PFSK-1 (cell line): Measurements from ENCODE around the gene IGFBP4.

Source experiments
- FOXP2 ChIP-seq: optimal IDR thresholded peaks from 2 replicates; pipeline ENCODE3; 2011; ENCODE audit warnings: borderline replicate concordance, control low read depth, inconsistent platforms; ENCODE audit not compliant: insufficient read depth; ENCODE audit errors: extremely low read length, extremely low read depth
- POLR2AphosphoS5 ChIP-seq: IDR thresholded peaks from 2 replicates; pipeline ENCODE4 v1.6.1; 2012; ENCODE audit warnings: low read depth, mild to moderate bottlenecking, control low read depth, low read length, moderate library complexity
- SIN3A ChIP-seq: IDR thresholded peaks from 2 replicates; pipeline ENCODE4 v1.6.1; 2012; ENCODE audit warnings: mild to moderate bottlenecking, low read length, moderate library complexity, borderline replicate concordance; ENCODE audit not compliant: insufficient read depth
- TAF1 ChIP-seq: IDR thresholded peaks from 2 replicates; pipeline ENCODE4 v1.6.1; 2012; ENCODE audit warnings: low read length, control low read depth, borderline replicate concordance; ENCODE audit not compliant: insufficient read depth
- TF ChIP-seq, protein P1 (sequence below), 2 experiments: IDR thresholded peaks; 2 replicates each; pipeline versions ENCODE4 v1.6.1 to v1.8.0; 2011 to 2012; ENCODE audit warnings: low read depth in 2 of 2, low read length in 2 of 2, control low read depth in 1 of 2, inconsistent platforms in 1 of 2, mild to moderate bottlenecking in 1 of 2, moderate library complexity in 1 of 2; ENCODE audit not compliant: insufficient read depth in 1 of 2

IGFBP4 gene

DNA sequence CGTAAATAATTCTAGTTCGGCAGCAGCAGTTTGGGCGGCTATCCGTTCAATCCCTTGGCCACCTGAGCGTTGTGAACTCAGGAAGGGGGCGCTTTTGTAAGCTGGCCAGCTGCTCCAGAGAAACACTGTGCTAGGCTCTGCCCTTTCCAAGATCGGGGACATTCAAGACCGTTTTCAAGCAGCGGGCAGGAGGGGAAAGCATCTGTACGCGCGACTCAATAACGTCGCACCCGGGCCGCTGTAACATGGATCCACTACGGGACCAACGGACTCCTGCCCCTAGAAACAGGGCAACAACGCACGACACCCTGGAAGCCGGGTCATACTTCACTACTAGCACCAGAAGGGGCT is 26.0 kb upstream of the IGFBP4 start:
- TF ChIP-seq SIN3A: 0 out of 2 replicates have a peak, but pooled peaks have one; percentile 79
- TF ChIP-seq, protein P1, sequence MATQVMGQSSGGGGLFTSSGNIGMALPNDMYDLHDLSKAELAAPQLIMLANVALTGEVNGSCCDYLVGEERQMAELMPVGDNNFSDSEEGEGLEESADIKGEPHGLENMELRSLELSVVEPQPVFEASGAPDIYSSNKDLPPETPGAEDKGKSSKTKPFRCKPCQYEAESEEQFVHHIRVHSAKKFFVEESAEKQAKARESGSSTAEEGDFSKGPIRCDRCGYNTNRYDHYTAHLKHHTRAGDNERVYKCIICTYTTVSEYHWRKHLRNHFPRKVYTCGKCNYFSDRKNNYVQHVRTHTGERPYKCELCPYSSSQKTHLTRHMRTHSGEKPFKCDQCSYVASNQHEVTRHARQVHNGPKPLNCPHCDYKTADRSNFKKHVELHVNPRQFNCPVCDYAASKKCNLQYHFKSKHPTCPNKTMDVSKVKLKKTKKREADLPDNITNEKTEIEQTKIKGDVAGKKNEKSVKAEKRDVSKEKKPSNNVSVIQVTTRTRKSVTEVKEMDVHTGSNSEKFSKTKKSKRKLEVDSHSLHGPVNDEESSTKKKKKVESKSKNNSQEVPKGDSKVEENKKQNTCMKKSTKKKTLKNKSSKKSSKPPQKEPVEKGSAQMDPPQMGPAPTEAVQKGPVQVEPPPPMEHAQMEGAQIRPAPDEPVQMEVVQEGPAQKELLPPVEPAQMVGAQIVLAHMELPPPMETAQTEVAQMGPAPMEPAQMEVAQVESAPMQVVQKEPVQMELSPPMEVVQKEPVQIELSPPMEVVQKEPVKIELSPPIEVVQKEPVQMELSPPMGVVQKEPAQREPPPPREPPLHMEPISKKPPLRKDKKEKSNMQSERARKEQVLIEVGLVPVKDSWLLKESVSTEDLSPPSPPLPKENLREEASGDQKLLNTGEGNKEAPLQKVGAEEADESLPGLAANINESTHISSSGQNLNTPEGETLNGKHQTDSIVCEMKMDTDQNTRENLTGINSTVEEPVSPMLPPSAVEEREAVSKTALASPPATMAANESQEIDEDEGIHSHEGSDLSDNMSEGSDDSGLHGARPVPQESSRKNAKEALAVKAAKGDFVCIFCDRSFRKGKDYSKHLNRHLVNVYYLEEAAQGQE (IDR thresholded peaks at IDR 0.05; ENCODE audit: insufficient read depth in 1 of 2, low read depth in 2 of 2, low read length in 2 of 2): no peak
- TF ChIP-seq FOXP2: no peak

- TF ChIP-seq POLR2AphosphoS5: peak; percentile 83
- peak; percentile 69; the same call in 1 of the 2 replicates for TF ChIP-seq TAF1
- peak; percentile 57; the same call in 1 of the 2 replicates for TF ChIP-seq SIN3A
- TF ChIP-seq FOXP2: no peak
- TF ChIP-seq, protein P1 (IDR thresholded peaks at IDR 0.05; ENCODE audit: insufficient read depth in 1 of 2, low read depth in 2 of 2, low read length in 2 of 2): no peak
These were observed 25.4 kb upstream of the IGFBP4 start, which contains the start of gene TOP2A for GRCh38 chr17:40417609-40418427. Gene TOP2A (minus strand): TSS chr17:40417896. CDS start chr17:40417791, 105 bp downstream.

- TF ChIP-seq POLR2AphosphoS5: no peak
- TF ChIP-seq FOXP2: no peak
- TF ChIP-seq TAF1: no peak
- TF ChIP-seq, protein P1 (IDR thresholded peaks at IDR 0.05; ENCODE audit: insufficient read depth in 1 of 2, low read depth in 2 of 2, low read length in 2 of 2): no peak
- TF ChIP-seq SIN3A: no peak
These were observed 24.9 kb upstream of the IGFBP4 start for GRCh38 chr17:40418428-40418706.

DNA sequence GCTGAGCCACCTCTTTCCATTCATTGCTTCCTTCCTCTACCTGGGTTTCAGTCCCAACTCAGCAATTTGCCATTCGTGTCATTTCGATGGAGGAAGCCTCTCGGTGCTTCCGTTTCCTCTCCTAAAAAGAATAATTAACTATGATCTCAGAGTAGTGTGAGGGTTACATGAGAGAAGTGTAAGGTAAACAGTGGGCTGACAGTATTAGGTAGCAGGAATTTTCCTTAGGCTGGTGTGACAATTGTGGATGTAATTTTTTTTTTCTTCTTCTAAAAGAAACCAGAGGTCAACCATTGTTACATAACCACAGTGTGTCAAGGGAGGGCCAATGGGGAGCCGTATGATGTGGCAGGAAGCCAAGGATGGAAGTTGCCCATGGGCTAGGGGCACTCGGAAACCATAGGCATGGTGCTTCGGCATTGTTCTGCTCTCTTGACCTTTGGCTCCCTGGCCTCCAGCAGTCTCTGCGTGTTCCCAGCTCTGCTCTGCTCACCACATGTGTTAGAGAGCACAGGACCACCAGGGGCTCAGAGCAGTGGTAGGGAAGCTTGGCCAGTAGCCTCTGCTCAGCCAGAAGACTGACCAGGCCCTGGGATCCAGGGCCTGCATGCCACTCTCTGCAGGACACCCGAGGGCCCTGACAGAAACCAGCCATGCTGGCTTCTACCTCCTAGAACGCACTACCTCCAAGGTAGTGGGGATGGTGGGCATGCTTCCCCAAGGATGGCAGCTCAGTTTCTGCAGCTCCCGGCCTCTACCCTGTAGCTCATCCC is 23.5 kb upstream of the IGFBP4 start:
- TF ChIP-seq, protein P1 (IDR thresholded peaks at IDR 0.05; ENCODE audit: insufficient read depth in 1 of 2, low read depth in 2 of 2, low read length in 2 of 2): no peak
- TF ChIP-seq FOXP2 (no peak), POLR2AphosphoS5 (no peak), SIN3A (no peak), TAF1 (no peak)
